Stimulated activated CD8-positive, alpha-beta memory T cell treated with anti-CD3 and anti-CD28 coated beads, Interleukin-2, amount 100 ng/mL, for 48 hours (primary cell): ENCODE measurements around the gene PRSS36.
"Not testable (repeated sequence)": the region's sequence is repeated elsewhere in the genome, so short reads cannot be mapped to it uniquely, and the experiment has no call there.

ENCODE experiments used
- DNase-seq, 2 donors: peaks; one replicate each; pipeline ENCODE4 v3.0.0-alpha.2; 2020; ENCODE audit warnings: low read depth in 2 of 2

PRSS36 gene

GRCh38 chr16:31142109-31143010 is 7.5 kb downstream of the PRSS36 start:
- peak; percentile 98 to 99 for DNase-seq

DNA sequence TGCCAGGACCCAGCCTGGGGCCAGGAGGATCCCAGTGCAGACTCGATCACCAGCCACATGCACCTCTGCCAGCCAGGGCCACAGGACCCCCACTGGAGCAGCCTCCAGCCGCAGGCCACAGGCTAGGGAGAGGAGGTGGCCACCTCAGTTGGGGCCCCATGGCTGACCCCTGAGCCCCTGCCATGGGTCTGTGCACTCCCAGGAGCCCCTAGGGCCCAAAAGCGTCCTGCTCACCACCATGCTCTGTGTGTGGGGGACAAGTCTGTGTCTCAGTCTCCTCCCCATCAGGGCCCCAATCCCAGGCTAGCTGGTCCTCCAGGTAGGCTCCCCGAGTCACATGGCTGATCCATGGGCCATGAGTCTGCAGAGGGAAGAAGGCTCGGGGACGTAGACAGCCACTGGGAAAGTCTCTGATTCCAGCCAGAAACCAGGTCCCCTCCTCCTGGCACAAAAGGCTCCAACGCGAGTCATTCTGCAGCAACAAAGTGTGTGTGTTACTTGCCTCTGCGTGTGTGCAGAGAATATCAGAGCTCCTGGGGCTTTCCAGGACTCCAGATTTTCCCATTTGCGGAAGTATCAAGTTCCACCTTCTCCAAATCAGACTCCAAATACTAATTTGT is 8.3 kb downstream of the PRSS36 start:
- no peak for DNase-seq

DNA sequence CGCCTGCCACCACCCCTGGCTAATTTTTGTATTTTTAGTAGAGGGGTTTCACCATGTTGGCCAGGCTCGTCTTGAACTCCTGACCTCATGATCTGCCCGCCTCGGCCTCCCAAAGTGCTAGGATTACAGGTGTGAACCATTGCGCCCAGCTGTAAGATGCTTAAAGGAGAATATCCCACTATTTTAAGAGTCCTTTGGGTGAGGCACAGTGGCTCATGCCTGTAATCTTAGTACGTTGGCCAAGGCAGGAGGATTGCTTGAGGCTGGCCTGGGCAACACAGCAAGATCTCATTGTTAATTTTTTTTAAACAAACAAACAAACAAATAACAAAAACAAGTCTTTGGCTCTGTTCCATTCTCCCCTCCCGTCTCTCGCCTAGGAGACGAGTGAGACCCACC is 8.8 kb downstream of the PRSS36 start:
- not testable (repeated sequence) for DNase-seq

DNA sequence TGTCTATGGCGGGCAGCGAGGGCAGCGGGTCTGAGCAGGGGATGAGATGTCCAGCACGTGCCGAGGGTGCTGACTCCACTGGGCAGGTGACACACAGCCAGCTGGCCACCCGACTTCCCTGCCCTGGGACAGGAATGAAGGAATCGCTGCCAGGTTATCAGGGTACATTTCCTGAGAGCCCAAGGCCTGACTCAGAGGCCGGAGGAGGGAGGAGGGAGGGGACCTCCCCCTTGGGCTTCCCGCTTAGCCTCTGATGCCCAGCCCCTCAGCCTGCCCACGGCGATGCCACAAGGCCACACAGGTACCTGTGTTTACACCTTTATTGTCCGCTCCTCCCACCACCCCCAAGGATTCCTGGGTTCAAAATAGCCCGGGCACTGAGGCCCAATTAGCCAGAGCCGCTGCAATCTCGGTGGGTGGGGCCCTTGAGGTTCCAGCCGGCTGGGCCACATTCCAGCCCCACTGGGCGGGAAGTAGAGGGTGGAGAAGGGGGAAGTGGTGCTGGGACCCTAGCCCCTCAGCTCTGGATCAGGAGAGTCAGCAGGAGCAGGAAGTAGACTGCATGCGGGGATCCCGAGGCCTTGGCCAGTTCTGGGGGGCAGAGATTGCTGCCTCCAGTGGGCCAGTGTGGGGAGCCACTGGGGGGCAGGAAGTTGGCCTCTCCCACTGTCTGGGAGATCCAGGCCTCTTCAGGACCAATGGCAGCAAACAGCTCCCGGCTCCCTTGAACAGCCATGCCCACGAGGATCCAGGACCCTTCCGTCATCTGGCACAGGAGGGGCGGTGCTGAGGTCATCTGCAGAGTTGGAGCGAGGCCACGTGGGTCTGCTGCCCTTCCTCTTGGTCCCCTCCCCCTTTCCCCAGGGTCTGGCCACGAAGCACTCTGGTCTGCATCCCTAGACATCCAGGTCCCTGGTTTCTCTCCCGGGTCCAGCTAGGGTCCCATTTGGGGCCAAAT is 11.0 kb downstream of the PRSS36 start:
- DNase-seq: no peak

DNA sequence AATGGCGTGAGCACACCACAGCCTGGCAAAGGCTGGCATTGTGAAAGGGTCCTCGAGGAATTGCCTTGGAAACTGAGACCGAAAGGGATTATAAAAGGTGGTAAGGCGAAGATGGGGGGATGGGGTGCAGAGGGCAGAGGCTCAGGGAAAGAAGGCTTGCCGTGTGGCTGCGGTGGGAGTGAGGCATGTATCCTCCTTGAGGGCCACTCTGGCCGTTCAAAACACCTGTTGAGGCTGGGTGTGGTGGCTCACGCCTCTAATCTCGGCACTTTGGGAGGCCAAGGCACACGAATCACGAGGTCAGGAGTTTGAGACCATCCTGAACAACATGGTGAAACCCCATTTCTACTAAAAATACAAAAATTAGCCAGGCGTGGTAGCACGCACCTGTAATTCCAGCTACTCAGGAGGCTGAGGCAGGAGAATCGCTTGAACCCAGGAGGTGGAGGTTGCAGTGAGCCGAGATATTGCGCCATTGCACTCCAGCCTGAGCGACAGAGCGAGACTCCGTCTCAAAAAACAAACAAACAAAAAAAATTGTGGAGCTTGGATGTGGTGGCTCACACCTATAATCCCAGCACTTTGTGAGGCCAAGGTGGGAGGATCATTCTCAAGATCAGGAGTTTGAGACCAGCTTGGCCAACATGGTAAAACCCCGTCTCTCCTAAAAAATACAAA is 12.9 kb downstream of the PRSS36 start:
- DNase-seq: not testable (repeated sequence)

GRCh38 chr16:31136287-31136662 is 13.6 kb downstream of the PRSS36 start:
- no peak for DNase-seq

GRCh38 chr16:31135535-31136286 is 14.2 kb downstream of the PRSS36 start, which contains the start of gene PRSS8:
Gene PRSS8 (minus strand): TSS chr16:31135727. CDS start chr16:31135498, 229 bp downstream.
- DNase-seq: no peak

DNA sequence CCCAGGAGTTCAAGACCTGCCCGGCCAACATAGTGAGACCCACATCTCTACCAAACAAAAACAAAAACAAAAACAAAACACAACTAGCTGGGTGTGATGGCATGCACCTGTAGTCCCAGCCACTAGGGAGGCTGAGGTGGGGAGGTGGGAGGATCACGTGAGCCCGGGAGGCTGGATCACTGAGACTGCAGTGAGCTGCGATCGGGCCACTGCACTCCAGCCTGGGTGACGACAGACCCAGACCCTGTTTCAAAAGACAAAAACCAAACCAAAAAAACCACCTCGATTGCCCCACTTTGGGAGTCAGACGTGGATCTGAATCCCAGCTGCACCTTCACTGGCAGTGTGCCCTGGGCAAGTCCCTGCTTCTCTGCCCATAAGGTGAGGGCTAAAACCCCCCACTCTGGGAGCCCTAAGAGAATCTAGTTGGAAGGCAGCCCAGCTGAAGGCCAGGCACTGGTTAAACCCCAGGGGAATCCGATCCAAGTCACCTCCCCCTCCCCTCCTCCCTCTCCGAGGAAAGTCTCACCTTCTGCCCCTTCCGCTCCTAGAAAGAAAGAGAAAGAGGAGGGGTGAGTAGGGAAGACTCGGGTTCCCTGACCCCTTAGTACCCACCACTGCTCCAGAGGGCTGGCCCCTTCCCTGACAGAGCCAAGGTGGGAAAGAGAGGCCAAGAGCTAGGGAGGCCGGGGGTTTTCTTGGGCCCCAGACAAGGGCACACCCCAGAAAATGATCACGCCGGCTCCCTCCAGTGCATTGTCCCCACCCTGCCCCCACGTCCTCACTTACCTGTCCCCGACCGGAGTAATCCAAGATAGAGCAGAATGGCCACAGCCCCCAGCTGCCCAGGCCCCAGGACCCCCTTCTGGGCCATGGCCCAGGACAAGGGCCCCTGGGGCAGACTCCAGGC is 15.0 kb downstream of the PRSS36 start:
- no peak for DNase-seq

- DNase-seq: no peak
Measured at GRCh38 chr16:31134091-31134571, 15.7 kb downstream of the PRSS36 start.

DNA sequence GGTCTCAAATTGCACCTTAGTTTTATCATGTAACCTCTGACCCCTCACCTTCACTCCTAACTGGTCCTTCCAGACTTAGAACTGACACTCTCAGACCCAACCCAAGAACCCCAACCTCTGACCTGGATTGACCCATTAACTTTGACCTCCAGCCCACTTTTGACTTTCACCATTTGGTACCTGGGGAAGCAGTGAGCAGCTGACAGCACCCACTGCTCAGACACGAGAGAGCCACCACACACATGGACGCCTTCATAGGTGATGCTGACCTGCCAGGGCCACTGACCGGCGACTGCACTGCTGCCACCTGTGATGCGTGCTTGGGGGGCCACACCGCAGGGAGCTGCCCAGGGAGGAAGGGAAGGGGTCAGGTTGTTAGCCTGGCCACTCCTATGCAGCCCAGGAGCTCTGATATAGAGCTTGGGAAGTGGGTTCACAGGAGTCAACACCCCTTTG is 16.8 kb downstream of the PRSS36 start:
- DNase-seq: no peak

GRCh38 chr16:31132303-31132979 is 17.4 kb downstream of the PRSS36 start:
- DNase-seq: no peak

- DNase-seq: no peak
Measured at GRCh38 chr16:31131841-31132271, 18.0 kb downstream of the PRSS36 start.

DNA sequence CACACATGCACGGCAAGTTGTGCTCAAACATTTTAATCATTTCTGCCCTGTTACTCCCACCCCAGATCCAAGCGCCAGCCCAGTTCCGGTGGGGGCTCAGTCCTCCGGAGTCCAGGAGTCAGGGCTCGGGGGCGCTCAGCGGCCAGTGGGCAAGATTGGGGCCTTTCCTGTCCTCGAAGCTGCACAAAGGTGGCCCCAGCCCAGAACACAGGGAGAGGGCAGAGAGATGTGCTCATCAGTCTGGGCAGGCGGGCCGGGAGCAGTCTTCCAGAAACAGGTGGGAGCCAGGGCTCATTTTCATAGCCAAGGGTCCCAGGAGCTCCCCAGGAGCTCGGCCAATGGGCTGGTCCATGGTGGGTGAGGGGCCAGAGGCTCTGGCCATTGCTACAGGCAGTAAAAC is 18.4 kb downstream of the PRSS36 start:
- DNase-seq: no peak

DNA sequence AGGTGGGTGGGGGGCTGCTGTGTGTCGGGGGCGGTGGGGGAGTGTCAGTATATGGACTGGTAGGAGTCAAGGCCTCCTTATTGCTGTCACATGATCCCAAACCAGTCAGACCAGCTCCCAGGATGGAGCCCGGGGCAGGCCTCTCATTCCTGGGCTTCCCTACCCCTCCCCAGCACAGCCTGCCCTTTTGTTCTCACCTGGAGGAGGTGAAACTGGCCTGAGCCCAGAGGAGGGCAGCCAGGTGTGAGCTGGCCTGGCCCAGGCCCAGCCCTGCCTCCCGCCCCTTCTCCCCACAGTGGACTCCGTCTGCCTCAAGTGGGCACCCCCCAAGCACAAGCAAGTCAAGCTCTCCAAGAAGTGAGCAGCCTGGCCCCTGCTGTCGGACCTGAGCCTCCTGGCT is 19.0 kb downstream of the PRSS36 start:
- DNase-seq: no peak

- no peak for DNase-seq
Measured at GRCh38 chr16:31130336-31130891, 19.5 kb downstream of the PRSS36 start.

- DNase-seq: no peak
Measured at GRCh38 chr16:31129568-31130335, 20.1 kb downstream of the PRSS36 start.

GRCh38 chr16:31128711-31129567 is 20.9 kb downstream of the PRSS36 start:
- no peak for DNase-seq
